IMR-90 (cell line): ENCODE measurements around the gene PRMT7. TPM values are rescaled to one million over a fixed set of nuclear protein-coding genes. Genes with fewer than 3 reads are reported as not detected.

ENCODE experiments used
- ATAC-seq: fragments of 200-7000 bp; cut with Tn5 transposase; 2 replicates; pipeline ENCODE4 v1.9.1; 2020; ENCODE audit warnings: low read depth, mild to moderate bottlenecking, moderate library complexity
- BruUV-seq: library from RNA; stranded (reverse); fragments of 400-500 nt; replicated peaks from 2 replicates; lab custom pipeline; 2021; lab: Mats Ljungman, UMichigan
- CTCF ChIA-PET: fragments of 300-600 bp; formaldehyde crosslinking; extraction: SDS; loops from one replicate; lab custom pipeline; 2021; ENCODE audit warnings: antibody characterized with exemption; lab: Yijun Ruan, JAX
- POLR2A ChIA-PET: fragments of 300-600 bp; sonication (Branson Sonifier 250); formaldehyde crosslinking; loops from one replicate; lab custom pipeline; 2022; ENCODE audit warnings: antibody characterized with exemption; ENCODE audit not compliant: unreplicated experiment; lab: Charles Lee
- DNase-seq: peaks from one replicate; pipeline ENCODE4 v3.0.0; 2013
- H2AFZ ChIP-seq: replicated peaks from 2 replicates; pipeline ENCODE3; 2013; ENCODE audit warnings: low read length, mild to moderate bottlenecking; ENCODE audit not compliant: poor library complexity
- H2AK5ac ChIP-seq: 2 replicates; pipeline ENCODE4 v1.6.1; 2013; ENCODE audit warnings: low read depth, low read length, inconsistent platforms
- H2AK9ac ChIP-seq: replicated peaks from 2 replicates; pipeline ENCODE3; 2013; ENCODE audit warnings: mild to moderate bottlenecking, low read depth, low read length, moderate library complexity; ENCODE audit not compliant: poor library complexity
- H2BK120ac ChIP-seq: 2 replicates; pipeline ENCODE4 v1.6.1; 2013; ENCODE audit warnings: low read depth, low read length, inconsistent platforms
- H2BK15ac ChIP-seq: 3 replicates; pipeline ENCODE4 v1.6.1; 2013; ENCODE audit warnings: low read depth, low read length, inconsistent platforms
- H2BK20ac ChIP-seq: 2 replicates; pipeline ENCODE4 v1.6.1; 2013; ENCODE audit warnings: low read depth, mild to moderate bottlenecking, inconsistent platforms, low read length, moderate library complexity
- H2BK5ac ChIP-seq: 2 replicates; pipeline ENCODE4 v1.6.1; 2013; ENCODE audit warnings: mild to moderate bottlenecking, low read depth, low read length, inconsistent platforms; ENCODE audit not compliant: poor library complexity, severe bottlenecking
- H3K14ac ChIP-seq: replicated peaks from 2 replicates; pipeline ENCODE4 v1.6.1; 2013; ENCODE audit warnings: low read depth, low read length, inconsistent platforms
- H3K18ac ChIP-seq: 2 replicates; pipeline ENCODE4 v1.6.1; 2013; ENCODE audit warnings: low read depth, low read length, control low read depth
- H3K23ac ChIP-seq: 2 replicates; pipeline ENCODE4 v1.6.1; 2013; ENCODE audit warnings: low read depth, low read length, inconsistent platforms
- H3K27ac ChIP-seq: 2 replicates; pipeline ENCODE4 v1.5.1; 2013; ENCODE audit warnings: mild to moderate bottlenecking, control low read depth, low read length; ENCODE audit not compliant: insufficient read depth
- H3K27me3 ChIP-seq: 2 replicates; pipeline ENCODE4 v1.6.1; 2013; ENCODE audit warnings: low read length; ENCODE audit not compliant: control insufficient read depth, insufficient read depth
- H3K36me3 ChIP-seq: 2 replicates; pipeline ENCODE4 v1.6.1; 2013; ENCODE audit warnings: low read length, mixed read lengths; ENCODE audit not compliant: control insufficient read depth, insufficient read depth
- H3K4ac ChIP-seq: 2 replicates; pipeline ENCODE4 v1.6.1; 2013; ENCODE audit warnings: low read depth, low read length, inconsistent platforms
- H3K4me1 ChIP-seq: 2 replicates; pipeline ENCODE4 v1.6.1; 2013; ENCODE audit warnings: low read length, mixed read lengths; ENCODE audit not compliant: control insufficient read depth, insufficient read depth
- H3K4me2 ChIP-seq: 2 replicates; pipeline ENCODE4 v1.6.1; 2013; ENCODE audit warnings: low read depth, mild to moderate bottlenecking, control low read depth, low read length, moderate library complexity
- H3K4me3 ChIP-seq: 2 replicates; pipeline ENCODE4 v1.5.1; 2013; ENCODE audit warnings: low read depth, mild to moderate bottlenecking, control low read depth, low read length, moderate library complexity; ENCODE audit not compliant: insufficient read depth
- H3K56ac ChIP-seq: 2 replicates; pipeline ENCODE4 v1.6.1; 2013; ENCODE audit warnings: low read length, inconsistent platforms; ENCODE audit not compliant: insufficient read depth; ENCODE audit errors: extremely low read depth
- H3K79me1 ChIP-seq, 2 experiments: 2 replicates each; pipeline ENCODE4 v1.6.1; 2013; ENCODE audit warnings: low read length in 2 of 2, inconsistent platforms in 1 of 2, low read depth in 1 of 2
- H3K9ac ChIP-seq: 2 replicates; pipeline ENCODE4 v1.6.1; 2013; ENCODE audit warnings: low read depth, low read length, control low read depth
- H3K9me1 ChIP-seq: 2 replicates; pipeline ENCODE4 v1.6.1; 2013; ENCODE audit warnings: low read length, inconsistent platforms; ENCODE audit not compliant: insufficient read depth
- H3K9me3 ChIP-seq: 2 replicates; pipeline ENCODE4 v1.6.1; 2013; ENCODE audit warnings: low read length; ENCODE audit not compliant: control insufficient read depth, insufficient read depth
- H4K20me1 ChIP-seq: 2 replicates; pipeline ENCODE4 v1.6.1; 2013; ENCODE audit warnings: low read length, inconsistent platforms; ENCODE audit not compliant: insufficient read depth
- H4K5ac ChIP-seq: 2 replicates; pipeline ENCODE4 v1.6.1; 2013; ENCODE audit warnings: mild to moderate bottlenecking, low read depth, low read length, control low read depth
- H4K8ac ChIP-seq, 2 experiments: 2 replicates each; pipeline ENCODE4 v1.6.1; 2013; ENCODE audit warnings: low read depth in 2 of 2, low read length in 2 of 2, control low read depth in 1 of 2, inconsistent platforms in 1 of 2
- H4K91ac ChIP-seq: 2 replicates; pipeline ENCODE4 v1.6.1; 2013; ENCODE audit warnings: low read depth, low read length, inconsistent platforms; ENCODE audit not compliant: insufficient read depth
- CTCF ChIP-seq: conservative IDR thresholded peaks from 2 replicates; pipeline ENCODE4 v1.5.1; 2012; ENCODE audit warnings: mild to moderate bottlenecking, low read depth, low read length, improper control_type of control experiment
- RAD21 ChIP-seq: IDR thresholded peaks from 2 replicates; pipeline ENCODE4 v1.6.1; 2012; ENCODE audit warnings: low read length, improper control_type of control experiment
- USF2 ChIP-seq: fragments of 150-350 bp; IDR thresholded peaks from 2 replicates; pipeline ENCODE4 v1.6.1; 2017; ENCODE audit warnings: mild to moderate bottlenecking, antibody characterized with exemption, low read length, low read depth
- WGBS, 2 experiments: methylation state at CpG; one replicate each; pipeline versions ENCODE4 v1.1.5 to v1.1.7; 2013; ENCODE audit warnings: missing lambda C conversion rate in 2 of 2; ENCODE audit not compliant: insufficient read length in 1 of 2; ENCODE audit errors: extremely low coverage in 2 of 2; 5-methylcytosine and 5-hydroxymethylcytosine counted together
- dilution Hi-C: fragments of 300-500 bp; cut with HindIII; formaldehyde crosslinking; loops from one replicate; pipeline ENCODE4 v1.14.3; 2018; ENCODE audit warnings: low sequenced_read_pairs; ENCODE audit not compliant: unreplicated experiment
- in situ Hi-C: fragments of 300-500 bp; cut with MboI; formaldehyde crosslinking; loops from 3 replicates; pipeline ENCODE4 v1.14.3; 2019; ENCODE audit warnings: low sequenced_read_pairs, inconsistent platforms, mixed read lengths
- intact Hi-C: fragments of 100-400 bp; cut with micrococcal nuclease; formaldehyde crosslinking; loops from 2 replicates; pipeline ENCODE4 v1.10.0; 2022
- polyA plus RNA-seq, 3 experiments: library from polyadenylated mRNA; depleted of rRNA; stranded (reverse); fragments of >200 nt; gene quantifications; 2 replicates each; pipeline ENCODE4 v1.2.3, GENCODE V29; 2012; ENCODE audit warnings: low replicate concordance in 1 of 3
- total RNA-seq: library from RNA; depleted of rRNA; stranded (reverse); fragments of >200 nt; gene quantifications from 2 replicates; pipeline ENCODE4 v1.2.3, GENCODE V29; 2012

Gene PRMT7
- total and polyA plus RNA-seq, 2 of the 4 experiments (the other 2 are of a cell fraction) = 63.1 to 68.6 TPM

DNA sequence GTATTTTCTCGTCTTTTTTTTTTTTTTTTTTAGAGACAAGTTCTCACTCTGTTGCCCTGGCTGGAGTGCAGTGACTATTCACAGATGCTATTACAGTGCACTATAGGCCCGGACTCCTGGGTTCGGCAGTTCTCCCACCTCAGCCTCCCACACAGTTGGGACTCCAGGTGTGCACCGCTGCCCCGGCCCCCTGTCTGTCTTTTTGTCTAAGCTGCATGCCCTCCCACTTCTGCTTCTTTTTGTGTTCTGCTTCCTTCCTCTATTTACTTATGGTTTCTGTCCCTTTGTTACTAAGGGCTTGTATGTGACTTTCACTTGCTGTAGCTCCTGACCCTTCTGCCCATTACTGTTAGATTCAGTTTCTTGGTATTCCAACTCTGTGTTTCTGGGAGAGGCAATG lies 26.0 kb upstream of the PRMT7 start:
- H2BK5ac ChIP-seq = no peak overlapping the region
- H3K23ac ChIP-seq = no peak overlapping the region
- no peak overlapping the region for H3K4me2 ChIP-seq
- H2BK15ac ChIP-seq = no peak overlapping the region
- CTCF ChIA-PET = no interaction called here
- no peak overlapping the region for H2AK5ac ChIP-seq
- ATAC-seq = no peak
- H2AK9ac ChIP-seq = no peak overlapping the region
- peaks cover 24% of the 10 kb centered on the region for H3K36me3 ChIP-seq
- H3K9me3 ChIP-seq = no peaks in the 10 kb centered on the region
- H4K20me1 ChIP-seq = peaks cover 77% of the 10 kb centered on the region
- TF ChIP-seq RAD21 (no peak), CTCF (no peak), USF2 (no peak)
- no peak overlapping the region for H2BK120ac ChIP-seq
- intact Hi-C loops = no loop called here
- H3K9me1 ChIP-seq = peaks cover 32% of the 10 kb centered on the region
- H2BK20ac ChIP-seq = no peak overlapping the region
- H4K8ac ChIP-seq = no peak overlapping the region
- POLR2A ChIA-PET = no interaction called here
- H3K56ac ChIP-seq = no peak overlapping the region
- no TSS peak for BruUV-seq
- WGBS, 2 experiments = no CpG with 5 or more reads among the region's 5 CpGs
- H3K4me3 ChIP-seq = no peak overlapping the region
- dilution Hi-C loops = no loop called here
- no peak overlapping the region for H3K9ac ChIP-seq
- H3K14ac ChIP-seq = no peak overlapping the region
- peaks cover 11% of the 10 kb centered on the region for H3K4me1 ChIP-seq
- H3K27me3 ChIP-seq = no peaks in the 10 kb centered on the region
- no peak overlapping the region for H3K4ac ChIP-seq
- H3K27ac ChIP-seq = no peak overlapping the region
- H4K91ac ChIP-seq = no peak overlapping the region
- no peak overlapping the region for H3K18ac ChIP-seq
- no peak for DNase-seq
- no peak overlapping the region for H2AFZ ChIP-seq
- peaks cover 22 to 92% of the 10 kb centered on the region in 2 experiments for H3K79me1 ChIP-seq
- in situ Hi-C loops = no loop called here
- no peak overlapping the region for H4K5ac ChIP-seq
